ENCODE data around the gene OR9A2. TPM values are rescaled to one million over a fixed set of nuclear protein-coding genes. Genes with fewer than 3 reads are reported as not detected.

The OR9A2 gene
- not detected in 5 replicates for total RNA-seq (2022; extraction: Qiagen RNA extraction)

GRCh38 chr7:143027032-143027431, at the start of gene OR9A2:
Gene OR9A2 (minus strand): TSS chr7:143027132. CDS start chr7:143027132, 0 bp downstream.

GRCh38 chr7:143052041-143052440, 25.1 kb upstream of the OR9A2 start, which contains the start of gene OR6V1:
Gene OR6V1 (plus strand): TSS chr7:143052341. CDS start chr7:143052341, 0 bp downstream.

Other genes with a start within 250 kb of the OR9A2 start
- gene EPHB6, start 172.1 kb downstream of the OR9A2 start, total RNA-seq (2022; extraction: Qiagen RNA extraction): 0.20 to 0.84 TPM (median 0.77 TPM) in 5 replicates
- not detected in 5 replicates for gene TRPV6, start 141.4 kb downstream of the OR9A2 start, total RNA-seq (2022; extraction: Qiagen RNA extraction)
- gene TRPV5, start 93.4 kb downstream of the OR9A2 start, total RNA-seq (2022; extraction: Qiagen RNA extraction): not detected in 5 replicates
- gene LLCFC1, start 87.6 kb downstream of the OR9A2 start, total RNA-seq (2022; extraction: Qiagen RNA extraction): not detected in 5 replicates
- gene KEL, start 64.8 kb downstream of the OR9A2 start, total RNA-seq (2022; extraction: Qiagen RNA extraction): 0.05 TPM in 1 of 5 replicates, not detected in the others
- gene OR6V1, start 25.2 kb upstream of the OR9A2 start, total RNA-seq (2022; extraction: Qiagen RNA extraction): not detected in 5 replicates
- gene PIP, start 104.9 kb upstream of the OR9A2 start, total RNA-seq (2022; extraction: Qiagen RNA extraction): 0.19 to 0.32 TPM (median 0.23 TPM) in 3 of 5 replicates, not detected in the others
- gene TAS2R39, start 156.3 kb upstream of the OR9A2 start, total RNA-seq (2022; extraction: Qiagen RNA extraction): not detected in 5 replicates
- not detected in 5 replicates for gene TAS2R40, start 194.9 kb upstream of the OR9A2 start, total RNA-seq (2022; extraction: Qiagen RNA extraction)
- 112 to 119 TPM (median 113 TPM) in 5 replicates for gene GSTK1, start 236.3 kb upstream of the OR9A2 start, total RNA-seq (2022; extraction: Qiagen RNA extraction)

All from A549 treated with dexamethasone at 1 μM for 4 hours (cell line).